Inflammatory macrophage (primary cell): ENCODE data around the gene BTN2A1.
"Not testable (repeated sequence)": the region's sequence is repeated elsewhere in the genome, so short reads cannot be mapped to it uniquely, and the experiment has no call there.

Source experiments
- DNase-seq, 2 donors: peaks; one replicate each; pipeline ENCODE4 v3.0.0-alpha.2; 2020 to 2022

The BTN2A1 gene

GRCh38 chr6:26433680-26434079, 24.1 kb upstream of the BTN2A1 start:
- not testable (repeated sequence) for DNase-seq

GRCh38 chr6:26436018-26436417, 21.7 kb upstream of the BTN2A1 start:
- DNase-seq = no peak

GRCh38 chr6:26437550-26437949, 20.2 kb upstream of the BTN2A1 start:
- no peak for DNase-seq

GRCh38 chr6:26438000-26438399, 19.8 kb upstream of the BTN2A1 start:
- DNase-seq = no peak

GRCh38 chr6:26439151-26440125, 18.3 kb upstream of the BTN2A1 start:
- no peak for DNase-seq

GRCh38 chr6:26440977-26441358, 16.8 kb upstream of the BTN2A1 start:
- DNase-seq = no peak

GRCh38 chr6:26441977-26442376, 15.8 kb upstream of the BTN2A1 start:
- no peak for DNase-seq

GRCh38 chr6:26445934-26446667, 11.7 kb upstream of the BTN2A1 start:
- DNase-seq = no peak

GRCh38 chr6:26447257-26447656, 10.5 kb upstream of the BTN2A1 start:
- DNase-seq = no peak

GRCh38 chr6:26450240-26450639, 7.5 kb upstream of the BTN2A1 start:
- no peak for DNase-seq

- no peak for DNase-seq
These were observed 5.0 kb upstream of the BTN2A1 start for GRCh38 chr6:26452631-26453235.

GRCh38 chr6:26454631-26455030, 3.1 kb upstream of the BTN2A1 start:
- peak in 1 of 2 donors; percentile 45 for DNase-seq

GRCh38 chr6:26455357-26455970, 2.3 kb upstream of the BTN2A1 start:
- DNase-seq = no peak

- DNase-seq = peak in 1 of 2 donors; percentile 18
These were observed 420 bp upstream of the BTN2A1 start for GRCh38 chr6:26457264-26457805.

- DNase-seq = peak; percentile 29 to 48
These were observed 1.5 kb downstream of the BTN2A1 start for GRCh38 chr6:26459023-26459810.

- not testable (repeated sequence) for DNase-seq
These were observed 3.6 kb downstream of the BTN2A1 start for GRCh38 chr6:26461353-26461752.

GRCh38 chr6:26464014-26464413, 6.3 kb downstream of the BTN2A1 start:
- no peak for DNase-seq

GRCh38 chr6:26464416-26465131, 6.8 kb downstream of the BTN2A1 start:
- DNase-seq = no peak

GRCh38 chr6:26465776-26466175, 8.0 kb downstream of the BTN2A1 start:
- DNase-seq = no peak

- no peak for DNase-seq
These were observed 11.1 kb downstream of the BTN2A1 start for GRCh38 chr6:26468829-26469228.

GRCh38 chr6:26470643-26471042, 12.9 kb downstream of the BTN2A1 start:
- DNase-seq = no peak
